Fibroblast of skin of right biceps (primary cell): ENCODE results near the gene PRKG1.
"Not testable (repeated sequence)": the region's sequence is repeated elsewhere in the genome, so short reads cannot be mapped to it uniquely, and the experiment has no call there.

Source experiments
- DNase-seq: peaks from one replicate; pipeline ENCODE4 v3.0.0-alpha.2; 2013

The PRKG1 gene

DNA sequence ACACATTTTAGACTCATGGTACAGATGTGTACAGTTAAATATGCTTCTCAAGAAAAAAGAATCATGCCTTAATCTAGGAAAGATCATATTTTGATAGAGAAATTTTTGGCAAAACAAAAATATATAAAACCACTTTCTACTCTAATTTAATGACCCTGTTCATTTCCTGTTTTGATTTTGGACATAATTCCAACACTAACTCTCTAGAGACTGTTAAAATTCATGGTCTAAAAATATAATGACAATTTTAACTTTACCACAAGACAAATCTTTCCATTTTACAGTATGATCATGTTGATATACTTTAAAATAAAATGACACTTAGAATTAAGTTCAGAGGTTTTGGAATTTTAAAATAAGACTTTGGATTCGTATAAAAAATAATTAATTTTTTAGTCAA, 45.2 kb downstream of the PRKG1 start:
- no peak for DNase-seq

DNA sequence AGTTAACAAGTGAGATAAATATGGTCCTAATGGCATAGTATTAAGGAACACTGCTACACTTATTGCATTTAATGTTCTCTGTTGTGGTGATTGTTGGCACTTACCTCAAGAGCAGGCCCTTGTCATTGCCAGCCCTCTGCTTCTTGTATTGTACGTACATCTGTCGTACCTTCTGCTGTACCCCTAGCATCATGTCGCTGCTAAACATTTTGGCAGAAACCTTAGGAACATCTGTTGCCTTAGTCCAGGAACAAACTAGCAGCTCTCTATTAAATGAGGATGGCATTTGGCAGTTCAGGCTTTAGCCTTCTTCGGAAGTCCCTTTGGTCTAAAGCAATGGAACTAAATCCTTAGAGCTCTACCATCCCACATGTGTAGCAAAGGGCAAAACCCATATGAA, 47.6 kb downstream of the PRKG1 start:
- DNase-seq = no peak

DNA sequence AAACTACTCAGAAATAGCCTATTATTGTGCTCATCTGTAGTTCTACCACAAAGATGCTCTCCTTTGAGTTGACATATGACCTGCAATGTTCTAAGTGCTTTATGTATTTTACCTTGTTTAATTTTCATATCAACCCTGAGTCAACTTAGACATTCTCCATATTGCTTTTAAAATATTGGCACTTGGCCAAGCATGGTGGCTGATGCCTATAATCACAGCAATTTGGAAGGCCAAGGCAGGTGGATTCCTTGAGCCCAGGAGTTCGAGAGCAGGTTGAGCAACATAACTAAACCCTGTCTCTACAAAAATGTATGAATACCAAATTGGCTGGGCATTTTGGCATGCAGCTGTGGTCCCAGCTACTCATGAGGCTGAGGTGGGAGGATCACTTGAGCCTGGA, 50.6 kb downstream of the PRKG1 start:
- DNase-seq = no peak

DNA sequence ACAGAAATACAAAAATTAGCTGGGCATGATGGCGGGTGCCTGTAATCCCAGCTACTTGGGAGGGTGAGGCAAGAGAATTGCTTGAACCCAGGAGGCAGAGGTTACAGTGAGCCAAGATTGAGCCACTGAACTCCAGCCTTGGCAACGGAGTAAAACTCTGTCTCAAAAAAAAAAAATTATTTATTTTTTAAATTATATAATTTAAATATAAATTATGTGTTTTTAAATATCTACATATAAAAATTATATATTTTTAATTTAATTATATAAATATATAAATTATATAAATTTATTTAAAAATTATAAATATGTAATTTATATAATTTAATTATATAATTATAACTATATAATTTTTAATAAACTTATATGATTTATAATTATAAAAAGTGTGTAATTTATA, 51.2 kb downstream of the PRKG1 start:
- DNase-seq = no peak

DNA sequence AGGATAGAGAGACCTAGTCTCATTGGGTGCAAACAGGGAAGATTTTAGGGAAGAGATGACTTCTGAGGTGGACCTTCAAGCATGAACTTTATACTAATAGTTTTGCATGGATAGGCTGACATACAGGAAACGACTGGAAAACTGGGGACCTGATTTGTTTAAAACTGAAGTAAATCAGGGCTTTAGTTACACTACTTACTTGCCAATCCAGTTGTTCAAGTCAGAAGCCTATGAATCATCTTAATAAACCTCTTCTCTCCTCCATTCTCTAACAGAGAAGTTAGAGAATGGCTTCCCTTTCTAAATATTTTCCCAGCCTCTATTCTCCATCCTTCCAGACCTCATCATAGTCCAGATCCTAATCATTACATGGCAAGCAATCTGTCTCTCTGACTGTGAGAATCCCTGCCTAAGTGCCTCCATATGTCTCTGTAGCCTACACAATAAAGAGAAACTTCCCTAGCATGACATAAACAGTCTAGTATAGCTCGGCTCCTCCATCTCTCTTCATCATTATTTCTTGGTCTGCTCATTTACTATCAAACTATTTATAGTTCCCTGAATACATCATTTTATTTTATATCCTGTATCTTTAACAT, 55.8 kb downstream of the PRKG1 start:
- peak; percentile 37 for DNase-seq

DNA sequence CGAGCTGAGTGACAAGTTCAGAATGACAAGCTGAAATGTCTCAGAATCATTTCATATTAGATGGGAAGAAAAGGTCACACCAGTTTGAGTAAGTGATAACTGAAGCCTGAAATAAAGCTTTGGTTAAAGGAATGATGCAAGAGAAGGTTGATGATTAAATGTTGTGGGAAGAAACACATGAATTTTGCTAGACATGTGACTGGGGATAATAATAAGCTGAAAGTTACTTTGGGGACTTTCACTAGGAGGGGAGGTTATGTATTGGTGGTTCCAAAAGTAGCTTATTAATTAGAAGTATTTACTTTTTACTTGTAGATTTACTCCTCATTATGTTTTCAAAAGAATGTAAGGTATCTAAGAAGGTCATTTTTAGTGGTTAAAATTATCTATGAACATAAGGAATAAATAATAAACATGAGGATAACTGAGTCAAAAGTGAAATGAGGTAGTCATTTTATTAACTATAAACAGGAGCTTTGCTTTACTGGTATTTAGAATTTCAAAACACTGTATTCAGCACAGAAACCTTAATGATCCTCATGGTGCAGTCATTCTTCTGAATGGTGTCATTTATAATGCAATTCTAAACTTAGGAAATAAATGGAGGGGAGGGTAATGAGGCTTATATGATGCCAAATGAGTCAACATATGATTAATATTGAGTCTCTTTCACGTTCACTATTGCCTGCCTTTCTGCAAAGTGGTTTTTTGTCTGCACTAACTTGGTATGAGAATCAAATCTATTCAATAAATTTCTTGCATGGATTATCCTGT, 63.7 kb downstream of the PRKG1 start:
- peak; percentile 70 for DNase-seq

DNA sequence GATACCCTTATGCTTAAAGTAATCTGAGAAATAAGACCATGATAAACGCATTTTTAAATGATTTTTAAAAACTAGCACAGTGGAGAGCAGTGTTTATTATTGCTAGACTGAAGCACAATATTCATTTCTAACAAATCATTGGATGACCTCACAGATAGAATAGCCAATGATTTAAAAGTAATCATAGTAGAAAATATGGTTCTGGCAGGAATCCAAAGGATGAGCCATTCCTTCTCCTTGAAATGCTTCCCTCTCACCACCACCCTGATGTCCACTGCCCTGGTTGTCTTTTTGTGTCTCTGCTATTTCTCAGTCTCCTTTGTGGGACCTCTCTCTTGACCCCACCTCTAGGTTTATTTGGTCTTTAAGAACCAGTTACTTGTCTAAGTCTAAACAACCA, 64.9 kb downstream of the PRKG1 start:
- peak; percentile 39 for DNase-seq

DNA sequence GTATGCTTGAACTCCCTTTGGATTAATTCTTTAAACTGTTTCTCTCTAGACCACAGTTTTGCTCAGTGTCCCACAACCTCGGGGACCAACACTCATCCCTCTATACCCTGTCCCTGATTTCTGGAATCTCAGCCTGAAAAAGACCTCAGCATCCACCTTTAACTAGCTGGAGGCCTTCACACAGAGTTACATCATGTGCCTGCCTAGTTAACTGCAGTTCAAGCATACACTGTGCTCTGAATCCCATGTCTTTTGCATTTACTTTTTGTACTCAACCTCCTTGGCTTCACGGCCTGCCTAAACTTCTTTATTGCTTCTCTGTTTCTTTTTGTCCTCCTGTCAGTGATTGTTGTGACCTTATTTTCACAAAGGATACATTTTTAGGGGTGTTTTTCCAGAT, 66.7 kb downstream of the PRKG1 start:
- no peak for DNase-seq

DNA sequence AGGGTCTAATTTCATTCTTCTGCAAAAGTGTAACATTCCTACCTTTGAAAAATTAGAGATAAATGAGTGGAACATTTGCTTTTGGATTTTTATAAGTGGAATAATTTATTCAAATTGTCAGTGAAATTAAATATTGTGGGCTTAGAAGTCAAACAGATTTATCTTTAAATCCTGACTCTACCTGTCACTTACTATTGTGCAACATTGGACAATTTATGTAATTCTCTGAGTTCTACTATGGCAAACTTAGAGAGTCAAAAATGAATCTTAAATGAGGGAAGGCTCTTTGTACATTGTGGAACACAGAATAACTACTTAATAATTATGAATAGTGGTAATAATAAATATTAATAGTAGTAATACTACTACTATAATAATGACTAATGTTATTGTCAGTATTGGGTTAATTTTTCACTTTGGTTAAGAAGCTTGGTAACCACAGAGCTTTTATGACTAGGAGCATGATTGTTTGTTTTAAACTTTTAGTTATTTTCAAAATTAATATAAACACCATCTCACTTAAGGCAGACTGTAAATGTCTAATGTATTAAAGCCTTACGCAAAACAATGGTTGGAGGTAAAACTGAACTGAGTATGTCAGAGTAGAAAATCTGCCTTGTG, 70.0 kb downstream of the PRKG1 start:
- DNase-seq = no peak

DNA sequence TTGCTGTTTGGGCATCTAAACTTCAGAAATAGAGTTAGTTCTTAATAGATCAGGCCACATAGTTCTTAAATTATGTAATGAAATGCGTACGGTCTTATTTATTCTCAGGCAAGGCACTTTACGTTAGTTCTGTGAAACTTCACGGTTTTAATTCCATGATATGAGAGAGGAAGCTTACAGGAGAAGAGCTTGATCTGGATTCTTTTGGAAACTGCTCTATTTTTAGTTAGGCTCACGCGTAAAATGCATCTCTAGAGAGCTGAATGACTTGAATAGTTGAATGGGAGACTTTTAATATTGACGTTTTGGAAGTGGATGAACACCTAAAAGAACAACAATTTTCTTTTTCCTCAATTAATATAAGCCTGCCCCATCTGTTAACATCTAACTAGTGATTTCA, 71.1 kb downstream of the PRKG1 start:
- DNase-seq = no peak

DNA sequence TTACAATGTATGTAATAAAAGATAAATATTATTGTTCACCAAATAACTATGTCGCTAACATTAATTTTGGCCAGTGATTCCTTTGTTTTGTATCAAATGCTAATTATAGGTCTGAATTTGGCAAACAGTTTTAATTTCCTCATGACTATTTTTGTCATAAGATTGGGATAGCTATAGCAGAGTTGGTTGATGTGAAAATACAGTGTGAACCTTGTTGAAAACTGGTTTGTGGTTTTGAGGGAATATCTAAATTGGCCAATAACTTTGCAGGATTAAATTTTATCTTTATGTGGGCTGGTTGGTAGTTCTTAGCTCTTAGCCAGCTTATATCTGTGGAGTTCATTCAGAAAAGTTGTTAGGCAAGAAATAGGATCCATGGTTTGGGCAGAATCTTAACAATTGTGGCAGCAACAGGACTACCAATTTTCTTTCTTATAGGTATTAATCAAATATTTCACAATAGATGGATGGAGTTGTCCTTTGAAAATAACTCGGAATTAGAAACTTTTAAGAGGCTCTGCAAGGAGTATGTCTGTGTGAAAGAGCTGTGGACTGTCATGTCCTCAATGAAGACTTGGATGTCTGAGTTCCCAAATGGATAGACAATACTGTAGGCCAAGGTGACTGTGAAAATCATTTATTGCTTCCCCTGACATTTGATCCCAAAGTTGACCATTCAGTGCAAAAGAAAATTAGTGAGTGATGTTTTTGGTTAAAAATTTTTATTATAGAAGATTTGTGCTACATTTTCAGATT, 73.5 kb downstream of the PRKG1 start:
- no peak for DNase-seq

DNA sequence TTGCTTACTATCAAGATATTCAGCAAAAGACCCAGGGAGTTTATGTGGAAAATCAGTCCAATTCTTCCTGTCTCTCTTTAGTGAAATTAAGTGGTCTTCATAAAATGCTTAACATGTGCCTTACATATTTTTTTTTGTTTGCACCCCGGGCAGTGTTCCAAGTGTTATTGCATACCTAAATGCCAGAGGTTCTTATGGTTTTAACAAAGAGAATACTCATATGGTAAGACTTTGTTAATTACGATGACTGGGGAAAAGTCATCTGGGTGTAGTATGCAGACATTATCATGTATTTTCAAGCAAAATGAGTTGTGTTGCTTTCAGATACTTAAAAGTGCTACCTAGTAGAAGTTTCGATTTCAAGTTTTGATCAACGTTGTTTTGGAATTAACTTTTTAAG, 82.6 kb downstream of the PRKG1 start:
- peak; percentile 94 for DNase-seq

DNA sequence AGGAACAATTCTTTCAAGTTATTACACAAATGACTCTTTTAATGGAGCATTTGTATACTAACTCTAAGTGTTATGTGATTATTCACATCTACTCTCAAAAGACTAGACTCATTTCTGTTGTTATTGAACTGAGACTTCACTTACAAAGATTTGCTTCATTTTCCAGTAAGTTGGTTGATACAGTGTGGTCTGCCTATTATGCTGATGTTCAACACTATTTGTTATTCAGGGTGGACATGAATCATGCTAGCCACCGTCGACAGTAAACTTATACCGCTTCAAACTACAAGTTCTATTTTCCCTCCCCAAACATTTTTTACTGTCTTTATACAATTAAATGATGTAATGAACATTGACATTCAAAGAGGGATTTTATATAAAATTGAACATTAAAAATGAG, 84.5 kb downstream of the PRKG1 start:
- DNase-seq = no peak

DNA sequence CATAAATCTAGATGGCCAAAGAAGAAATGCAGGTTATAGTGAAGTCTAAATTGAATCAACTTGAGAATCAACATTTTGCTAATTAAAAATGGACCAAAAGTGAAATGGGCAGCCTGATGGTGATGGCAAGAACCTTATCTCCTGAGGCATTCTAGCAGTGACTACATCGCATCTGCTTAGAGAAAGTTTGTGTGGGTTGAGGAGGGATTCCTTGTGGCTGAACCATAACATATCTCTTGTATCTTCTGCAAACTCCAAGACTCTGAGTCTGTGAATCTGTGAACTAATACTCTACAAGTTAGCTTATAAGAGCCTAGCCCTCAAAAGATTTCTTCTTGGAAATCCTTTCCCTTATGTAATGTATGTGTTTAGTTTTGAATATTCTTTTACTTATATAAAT, 85.6 kb downstream of the PRKG1 start:
- peak; percentile 26 for DNase-seq

DNA sequence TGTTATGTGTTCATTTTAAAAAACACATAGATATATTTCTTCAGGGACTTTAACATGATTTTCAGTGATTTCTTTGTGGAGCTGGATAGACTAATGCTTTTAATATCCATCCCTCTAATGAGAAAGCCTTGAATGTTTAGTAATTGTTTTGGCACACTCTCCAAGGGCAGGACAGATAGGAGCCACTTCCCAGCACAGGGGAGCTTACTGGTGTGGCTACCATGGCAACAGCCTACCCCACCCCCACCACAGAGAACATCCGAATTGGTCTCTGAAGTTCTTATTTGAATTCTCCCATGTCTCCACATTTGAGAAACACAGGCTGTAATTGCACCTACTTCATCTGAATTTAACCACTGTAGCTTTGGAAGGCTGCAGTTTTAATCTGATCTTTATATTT, 87.7 kb downstream of the PRKG1 start:
- peak; percentile 33 for DNase-seq

DNA sequence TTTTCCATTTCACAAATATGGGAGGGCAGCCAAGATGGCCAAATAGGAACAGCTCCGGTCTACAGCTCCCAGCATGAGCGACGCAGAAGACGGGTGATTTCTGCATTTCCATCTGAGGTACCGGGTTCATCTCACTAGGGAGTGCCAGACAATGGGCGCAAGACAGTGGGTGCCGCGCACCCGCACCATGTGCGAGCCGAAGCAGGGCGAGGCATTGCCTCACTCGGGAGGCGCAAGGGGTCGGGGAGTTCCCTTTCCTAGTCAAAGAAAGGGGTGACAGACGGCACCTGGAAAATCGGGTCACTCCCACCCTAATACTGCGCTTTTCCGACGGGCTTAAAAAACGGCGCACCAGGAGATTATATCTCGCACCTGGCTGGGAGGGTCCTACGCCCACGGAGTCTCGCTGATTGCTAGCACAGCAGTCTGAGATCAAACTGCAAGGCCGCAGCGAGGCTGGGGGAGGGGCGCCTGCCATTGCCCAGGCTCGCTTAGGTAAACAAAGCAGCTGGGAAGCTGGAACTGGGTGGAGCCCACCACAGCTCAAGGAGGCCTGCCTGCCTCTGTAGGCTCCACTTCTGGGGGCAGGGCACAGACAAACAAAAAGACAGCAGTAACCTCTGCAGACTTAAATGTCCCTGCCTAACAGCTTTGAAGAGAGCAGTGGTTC, 89.2 kb downstream of the PRKG1 start:
- not testable (repeated sequence) for DNase-seq

DNA sequence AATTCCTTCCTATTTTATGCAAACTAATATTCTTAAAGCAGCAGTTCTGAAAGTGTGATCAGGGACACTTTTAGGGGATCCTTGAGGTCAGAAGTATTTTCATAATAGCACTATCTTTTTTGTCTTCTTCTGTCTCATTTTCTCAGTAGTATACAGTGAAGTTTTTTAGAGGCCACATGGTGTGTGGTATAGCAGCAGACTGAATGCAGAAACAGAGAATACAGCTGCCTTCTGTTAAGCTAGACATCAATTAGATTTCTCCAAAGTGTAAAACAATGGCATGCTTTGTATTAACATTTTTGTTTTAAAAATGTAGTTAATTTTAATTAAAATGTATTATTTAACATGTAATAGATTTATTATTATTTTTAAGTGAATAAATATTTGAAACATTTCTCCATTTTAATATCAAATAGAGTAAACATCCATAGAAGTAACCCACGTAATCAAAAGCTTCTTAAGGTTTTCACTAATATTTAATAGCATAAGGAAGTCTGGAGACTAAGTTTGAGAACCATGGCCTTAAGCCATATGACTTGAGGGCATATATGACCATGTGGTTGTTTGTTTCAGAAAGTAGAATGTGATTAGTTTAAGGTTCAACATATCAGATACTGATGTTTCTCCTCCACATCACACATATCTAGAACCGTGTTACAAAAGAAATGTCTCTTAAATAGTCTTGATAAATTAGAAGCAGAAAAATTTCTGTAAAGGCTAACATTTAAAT, 94.0 kb downstream of the PRKG1 start:
- DNase-seq = no peak

DNA sequence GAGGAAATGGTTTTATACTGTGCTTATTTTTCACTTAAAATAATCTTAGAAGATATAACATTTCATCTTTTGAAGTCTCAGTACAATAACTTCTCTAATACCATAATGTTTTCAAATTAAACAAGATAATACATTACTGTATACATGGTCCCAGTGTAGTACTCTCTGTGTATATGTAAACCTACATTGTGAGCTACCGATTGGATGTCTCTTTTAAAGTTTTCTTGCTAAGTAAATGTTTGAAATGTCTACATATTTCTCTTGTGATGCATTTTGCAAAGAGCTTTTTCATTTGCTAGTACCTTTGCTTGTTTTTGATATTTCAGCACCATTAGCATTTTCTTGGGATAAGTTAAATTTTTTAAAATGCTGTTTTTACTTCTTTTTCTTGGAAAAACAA, 94.8 kb downstream of the PRKG1 start:
- DNase-seq = no peak

DNA sequence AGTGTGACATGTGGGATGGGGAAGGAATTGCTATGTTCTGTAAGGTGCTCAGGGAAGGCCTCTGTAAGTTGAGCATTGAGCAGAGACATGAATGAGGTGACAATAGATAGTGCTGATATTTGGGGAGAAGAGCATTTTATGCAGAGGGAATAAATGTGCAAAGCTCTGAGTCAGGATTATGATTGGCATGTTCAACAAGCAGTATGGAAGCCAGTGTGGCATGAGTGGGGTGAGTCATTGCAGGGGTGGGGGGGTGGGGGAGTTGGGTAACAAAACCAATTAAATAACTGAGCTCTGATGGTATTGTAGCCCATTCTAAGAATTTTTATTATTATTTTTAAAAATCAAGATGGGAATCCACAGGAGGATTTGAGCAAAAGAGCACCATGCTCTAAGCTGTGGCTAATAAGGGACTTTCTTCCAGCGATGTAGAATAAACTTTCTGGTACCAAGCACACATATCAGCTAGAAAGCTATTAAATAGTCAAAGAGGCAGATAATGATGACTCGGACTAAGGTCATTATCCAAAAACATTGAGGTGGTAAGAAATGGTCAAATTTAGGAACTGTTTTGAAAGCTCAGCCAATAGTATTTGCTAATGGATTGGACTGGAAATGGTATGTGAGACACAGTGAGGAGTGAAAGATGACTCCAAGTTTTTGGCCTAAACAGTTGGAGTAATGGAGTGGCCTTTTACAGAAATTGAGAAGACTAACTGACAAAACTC, 96.4 kb downstream of the PRKG1 start:
- DNase-seq = peak; percentile 59

DNA sequence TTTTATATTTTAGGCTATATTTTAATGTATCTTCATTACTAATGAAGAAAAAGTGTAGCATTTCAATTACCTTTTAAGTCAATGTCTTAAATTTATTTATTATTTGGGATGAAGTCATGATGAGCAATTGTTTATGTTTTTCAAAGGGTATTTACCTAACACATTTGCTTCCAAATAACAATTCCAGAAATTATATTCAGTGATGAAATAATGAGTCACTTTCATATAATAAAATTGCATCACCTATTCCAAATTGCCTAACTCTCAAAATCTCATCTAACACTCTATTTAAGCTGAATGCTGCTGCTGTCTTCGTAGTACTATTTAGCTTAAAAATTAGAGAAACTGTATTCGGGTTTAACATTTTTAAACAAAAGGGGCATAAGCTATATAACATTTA, 97.7 kb downstream of the PRKG1 start:
- no peak for DNase-seq

DNA sequence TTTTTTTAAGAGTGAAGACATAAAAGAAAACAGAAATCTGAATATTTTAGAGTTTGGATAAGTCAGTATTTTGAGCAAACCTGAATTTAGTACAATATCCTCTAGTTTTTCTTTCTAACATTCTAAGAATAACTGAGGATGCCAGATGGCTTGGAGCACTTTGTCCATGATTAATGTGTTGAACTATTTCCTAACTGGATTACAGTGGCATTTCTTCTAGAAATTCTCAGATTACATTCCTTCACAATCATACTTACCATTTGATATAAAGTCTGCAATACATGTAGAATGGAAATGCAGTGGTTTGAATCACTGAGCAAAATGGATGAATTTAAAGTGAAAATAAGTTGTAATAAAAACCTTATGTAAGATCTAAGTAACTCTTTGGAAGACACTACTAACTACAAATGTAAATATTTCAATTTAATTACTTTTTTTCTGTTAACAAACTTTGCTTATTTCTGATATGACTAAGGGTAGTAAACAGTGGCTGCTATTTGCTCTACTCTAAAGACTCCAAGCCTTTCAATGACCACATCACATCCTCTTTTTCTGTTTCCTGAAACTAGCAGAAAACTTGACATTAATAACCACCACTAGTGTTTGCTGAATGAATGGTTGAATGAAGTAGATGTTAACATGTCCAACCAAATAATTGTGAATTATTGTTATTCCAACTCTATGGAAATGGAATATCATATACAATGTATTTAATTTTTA, 102.8 kb downstream of the PRKG1 start:
- peak; percentile 72 for DNase-seq
